ENCODE measurements around the gene PLEKHM3.

GRCh38 chr2:207881902-207882301, 143.4 kb downstream of the PLEKHM3 start:
- no peak for TF ChIP-seq EZH2phosphoT487 (IDR thresholded peaks at IDR 0.05; ENCODE audit: low read depth)
- TF ChIP-seq, protein P1, sequence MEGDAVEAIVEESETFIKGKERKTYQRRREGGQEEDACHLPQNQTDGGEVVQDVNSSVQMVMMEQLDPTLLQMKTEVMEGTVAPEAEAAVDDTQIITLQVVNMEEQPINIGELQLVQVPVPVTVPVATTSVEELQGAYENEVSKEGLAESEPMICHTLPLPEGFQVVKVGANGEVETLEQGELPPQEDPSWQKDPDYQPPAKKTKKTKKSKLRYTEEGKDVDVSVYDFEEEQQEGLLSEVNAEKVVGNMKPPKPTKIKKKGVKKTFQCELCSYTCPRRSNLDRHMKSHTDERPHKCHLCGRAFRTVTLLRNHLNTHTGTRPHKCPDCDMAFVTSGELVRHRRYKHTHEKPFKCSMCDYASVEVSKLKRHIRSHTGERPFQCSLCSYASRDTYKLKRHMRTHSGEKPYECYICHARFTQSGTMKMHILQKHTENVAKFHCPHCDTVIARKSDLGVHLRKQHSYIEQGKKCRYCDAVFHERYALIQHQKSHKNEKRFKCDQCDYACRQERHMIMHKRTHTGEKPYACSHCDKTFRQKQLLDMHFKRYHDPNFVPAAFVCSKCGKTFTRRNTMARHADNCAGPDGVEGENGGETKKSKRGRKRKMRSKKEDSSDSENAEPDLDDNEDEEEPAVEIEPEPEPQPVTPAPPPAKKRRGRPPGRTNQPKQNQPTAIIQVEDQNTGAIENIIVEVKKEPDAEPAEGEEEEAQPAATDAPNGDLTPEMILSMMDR (IDR thresholded peaks at IDR 0.05; ENCODE audit: low read depth, low read length), result no peak

Data from OCI-LY3 (cell line).